GM19193 (cell line): Measurements from ENCODE around the gene DNAH8.

Source experiments
- POLR2A ChIP-seq: IDR thresholded peaks from 4 replicates; pipeline ENCODE4 v1.6.1; 2011; ENCODE audit not compliant: insufficient read depth, insufficient read length; ENCODE audit errors: extremely low read depth

Gene DNAH8

DNA sequence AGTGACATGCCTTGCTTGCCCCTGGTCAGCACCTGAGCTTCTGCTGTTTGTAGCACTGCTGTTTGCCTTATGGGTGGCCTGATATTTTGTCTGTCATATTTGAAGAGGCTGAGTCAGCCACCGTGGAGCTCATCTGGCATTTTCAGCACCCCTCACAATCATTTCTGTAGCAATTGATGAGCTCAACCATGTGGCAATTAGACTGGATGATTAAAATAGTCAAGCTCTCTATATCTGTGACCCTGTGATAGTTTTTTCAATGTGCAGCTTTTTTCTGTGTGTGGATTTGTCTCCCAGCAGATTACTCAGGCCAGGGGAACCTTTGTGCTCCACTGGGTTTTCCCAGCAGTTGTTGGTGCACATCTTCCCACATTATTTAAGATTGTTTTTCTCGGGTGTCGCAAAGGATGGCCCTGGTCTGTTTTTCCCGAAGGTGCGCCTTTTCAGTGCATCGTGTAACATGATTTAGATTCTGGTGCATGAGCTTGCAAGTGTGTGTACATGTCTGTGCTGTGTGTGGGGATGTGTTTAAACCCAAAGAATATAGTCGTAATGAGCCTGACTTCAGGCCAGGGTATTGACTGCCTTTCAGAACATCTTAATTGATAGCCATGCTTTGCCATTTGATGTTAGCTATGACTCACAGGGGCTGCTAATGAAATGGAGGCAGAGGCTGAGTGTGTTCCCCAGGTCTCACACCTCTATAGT, 301.9 kb downstream of the DNAH8 start:
- TF ChIP-seq POLR2A, result no peak

DNA sequence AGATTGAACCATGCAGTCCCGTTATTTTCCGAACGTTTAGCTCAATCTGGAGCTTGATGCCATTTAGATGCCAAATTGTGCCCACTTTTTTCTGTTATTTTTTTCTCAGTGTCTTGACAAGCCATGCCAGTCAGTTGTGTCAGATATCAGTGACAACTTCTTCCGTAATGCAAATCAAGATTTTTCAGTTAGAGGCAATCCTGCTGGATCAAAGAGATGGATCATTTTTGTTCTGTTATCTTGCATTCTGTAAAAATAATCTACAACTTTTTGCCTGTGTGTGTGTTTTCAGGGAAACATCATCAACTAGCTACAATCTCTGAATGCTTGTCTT, 302.4 kb downstream of the DNAH8 start:
- no peak for TF ChIP-seq POLR2A

GRCh38 chr6:39018103-39018502, 303.0 kb downstream of the DNAH8 start:
- TF ChIP-seq POLR2A, result no peak

GRCh38 chr6:39020136-39020535, 305.0 kb downstream of the DNAH8 start:
- TF ChIP-seq POLR2A, result no peak

DNA sequence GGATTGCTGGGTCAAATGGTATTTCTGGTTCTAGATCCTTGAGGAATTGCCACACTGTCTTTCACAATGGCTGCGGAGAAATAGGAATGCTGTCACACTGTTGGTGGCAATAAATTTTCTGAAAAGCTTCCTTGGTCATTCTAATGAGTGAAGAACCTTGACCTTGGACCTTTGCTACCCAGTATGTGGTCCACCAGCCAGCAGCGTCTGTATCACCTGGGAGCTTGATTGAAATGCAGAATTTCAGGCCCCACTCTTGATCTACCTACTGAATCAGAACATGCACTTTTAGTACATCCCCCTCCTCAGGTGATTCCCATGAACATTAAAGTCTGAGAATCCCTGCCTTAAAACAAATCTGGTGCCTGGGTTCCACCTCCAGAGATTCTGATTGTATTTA, 305.9 kb downstream of the DNAH8 start:
- TF ChIP-seq POLR2A, result no peak

DNA sequence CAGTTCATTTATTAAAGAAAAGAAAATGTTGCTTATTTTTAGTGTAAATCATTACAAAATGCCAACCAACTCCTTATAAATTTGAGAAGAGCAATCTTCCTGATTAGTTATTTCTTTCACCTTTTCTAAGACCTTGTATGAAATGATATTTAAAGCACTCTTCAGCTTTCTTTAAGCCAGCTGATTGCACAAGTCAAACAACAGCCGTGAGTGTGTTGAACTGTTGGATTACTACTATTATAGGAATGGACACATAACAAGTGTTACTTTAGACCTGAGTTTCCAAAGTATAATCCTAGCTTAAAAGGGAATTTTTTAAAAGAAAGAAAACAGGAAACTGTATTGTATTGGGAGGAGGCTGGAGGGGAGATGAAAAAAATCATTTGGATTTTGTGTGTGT, 306.7 kb downstream of the DNAH8 start:
- no peak for TF ChIP-seq POLR2A

- TF ChIP-seq POLR2A, result no peak
Measured at GRCh38 chr6:39026175-39026574, 311.1 kb downstream of the DNAH8 start.

- TF ChIP-seq POLR2A, result no peak
Measured at GRCh38 chr6:39029156-39030011, 314.3 kb downstream of the DNAH8 start.

DNA sequence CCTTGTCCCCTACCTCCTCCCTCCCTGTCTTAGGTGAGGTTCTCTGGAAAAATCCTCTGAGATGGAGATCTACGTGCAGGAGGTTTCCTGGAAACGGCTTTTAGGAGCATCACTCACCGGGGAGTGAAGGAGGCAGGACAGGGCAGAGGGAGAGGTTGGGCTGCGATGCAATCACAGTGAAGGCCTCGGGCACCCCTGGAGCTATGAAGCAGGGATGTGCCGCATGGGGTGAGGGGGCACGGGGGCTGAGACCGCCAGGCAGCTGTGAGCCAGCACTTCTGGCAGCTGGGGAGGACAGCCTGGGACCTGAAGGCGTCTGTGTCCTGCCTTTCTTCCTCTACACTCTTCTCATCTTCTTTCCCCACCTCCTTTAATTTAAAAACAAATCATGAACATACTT, 320.6 kb downstream of the DNAH8 start:
- TF ChIP-seq POLR2A, result no peak

DNA sequence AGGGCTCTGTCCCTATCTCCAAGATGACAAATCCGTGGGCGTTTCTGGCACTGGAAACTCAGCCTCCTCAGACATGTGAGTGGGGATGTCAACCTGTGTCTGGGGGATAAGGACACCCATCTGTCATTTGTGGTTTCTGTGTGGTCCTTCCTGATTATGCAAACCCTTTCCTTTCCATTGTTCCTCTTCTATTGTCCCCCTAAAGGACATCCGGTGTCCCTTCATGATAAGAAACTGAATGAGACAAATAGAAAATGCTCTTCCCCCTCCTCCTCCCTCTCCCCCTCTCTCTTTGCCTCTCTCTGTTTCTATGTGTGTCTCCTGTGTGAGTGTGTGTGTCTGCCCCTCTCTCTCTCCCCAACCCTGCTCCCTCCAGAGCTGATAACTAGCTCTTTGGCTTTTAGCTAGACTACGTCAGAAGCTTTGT, 322.0 kb downstream of the DNAH8 start:
- TF ChIP-seq POLR2A, result no peak

- no peak for TF ChIP-seq POLR2A
Measured at GRCh38 chr6:39037707-39038106, 322.6 kb downstream of the DNAH8 start.

- TF ChIP-seq POLR2A, result no peak
Measured at GRCh38 chr6:39040080-39040673, 325.1 kb downstream of the DNAH8 start.

DNA sequence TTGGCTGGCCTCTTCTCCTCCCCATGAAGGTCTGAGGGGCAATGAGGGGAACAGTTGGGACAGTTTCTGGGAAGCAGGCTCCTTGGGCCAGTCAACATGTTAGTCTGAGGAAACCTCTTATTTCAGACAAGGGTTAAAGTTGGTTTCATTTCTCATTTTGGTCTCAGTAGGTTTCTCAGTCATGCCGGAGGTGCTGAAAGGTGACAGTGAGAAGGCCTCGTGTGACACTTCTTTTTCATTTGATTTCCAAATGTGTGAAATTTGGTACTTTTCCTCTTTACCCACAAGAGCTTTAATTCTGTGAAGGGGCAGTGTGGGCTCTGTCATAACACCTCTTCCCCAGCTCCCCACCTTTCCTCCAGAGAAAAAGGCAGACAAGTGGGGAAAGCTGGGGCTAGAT, 326.0 kb downstream of the DNAH8 start:
- TF ChIP-seq POLR2A, result no peak

- TF ChIP-seq POLR2A, result no peak
Measured at GRCh38 chr6:39043776-39044175, 328.7 kb downstream of the DNAH8 start.

DNA sequence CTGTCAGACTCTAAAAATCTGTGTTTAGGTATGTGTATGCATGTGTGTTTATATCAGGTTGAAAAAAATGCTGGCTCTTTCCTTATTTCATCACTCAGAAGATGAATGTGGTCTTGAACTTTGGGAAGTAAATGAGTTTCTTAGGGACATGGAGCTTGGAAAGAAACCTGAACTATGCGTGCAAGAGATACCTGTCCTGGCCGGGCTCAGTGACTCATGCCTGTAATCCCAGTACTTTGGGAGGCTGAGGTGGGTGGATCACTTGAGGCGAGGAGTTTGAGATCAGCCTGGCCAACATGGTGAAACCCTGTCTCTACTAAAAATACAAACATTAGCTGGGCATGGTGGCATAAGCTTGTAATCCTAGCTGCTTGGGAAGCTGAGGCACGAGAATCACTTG, 329.1 kb downstream of the DNAH8 start:
- no peak for TF ChIP-seq POLR2A
